BE2C (cell line): ENCODE data around the gene LPCAT3.

Experiments
- DNase-seq: peaks from one replicate; pipeline ENCODE4 v3.0.0-alpha.2; 2020
- H3K27me3 ChIP-seq: fragments of 250-450 bp; sonication (Bioruptor Pico); 2 replicates; pipeline ENCODE4 v1.5.1; 2020; ENCODE audit warnings: mild to moderate bottlenecking
- H3K36me3 ChIP-seq: fragments of 250-450 bp; sonication (Bioruptor Pico); 2 replicates; pipeline ENCODE4 v1.5.1; 2020; ENCODE audit warnings: mild to moderate bottlenecking
- H3K4me1 ChIP-seq: fragments of 250-450 bp; sonication (Bioruptor Pico); 2 replicates; pipeline ENCODE4 v1.5.1; 2020
- H3K4me3 ChIP-seq: 2 replicates; pipeline ENCODE4 v1.5.1; 2011; ENCODE audit warnings: low read depth, low read length
- H3K9me3 ChIP-seq: fragments of 250-450 bp; sonication (Bioruptor Pico); 2 replicates; pipeline ENCODE4 v1.5.1; 2020
- TF ChIP-seq, protein P1 (sequence below): IDR thresholded peaks from 2 replicates; pipeline ENCODE4 v1.5.1; 2012; ENCODE audit warnings: mild to moderate bottlenecking, low read depth, low read length

Gene LPCAT3

DNA sequence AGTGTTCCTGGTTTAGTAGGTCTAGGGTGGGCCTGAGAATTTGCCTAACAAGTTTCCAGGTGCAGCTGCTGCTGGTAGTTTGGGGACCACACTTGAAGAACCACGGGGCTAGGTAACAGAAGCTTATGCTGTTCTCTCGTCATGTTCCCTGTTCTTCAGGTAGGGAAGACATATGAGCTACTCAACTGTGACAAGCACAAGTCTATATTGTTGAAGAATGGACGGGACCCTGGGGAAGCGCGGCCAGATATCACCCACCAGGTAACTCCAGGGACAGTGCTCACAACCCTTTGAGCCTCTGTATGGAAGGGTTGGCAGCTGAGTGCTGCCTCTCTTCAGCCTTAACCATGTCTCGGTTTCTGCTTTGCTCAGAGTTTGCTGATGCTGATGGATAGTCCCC lies 44.1 kb downstream of the LPCAT3 start:
- no peaks in the 10 kb centered on the region for H3K9me3 ChIP-seq
- H3K4me3 ChIP-seq = no peak overlapping the region
- H3K36me3 ChIP-seq = peaks cover 66% of the 10 kb centered on the region
- no peak for DNase-seq
- no peaks in the 10 kb centered on the region for H3K27me3 ChIP-seq
- TF ChIP-seq, protein P1, sequence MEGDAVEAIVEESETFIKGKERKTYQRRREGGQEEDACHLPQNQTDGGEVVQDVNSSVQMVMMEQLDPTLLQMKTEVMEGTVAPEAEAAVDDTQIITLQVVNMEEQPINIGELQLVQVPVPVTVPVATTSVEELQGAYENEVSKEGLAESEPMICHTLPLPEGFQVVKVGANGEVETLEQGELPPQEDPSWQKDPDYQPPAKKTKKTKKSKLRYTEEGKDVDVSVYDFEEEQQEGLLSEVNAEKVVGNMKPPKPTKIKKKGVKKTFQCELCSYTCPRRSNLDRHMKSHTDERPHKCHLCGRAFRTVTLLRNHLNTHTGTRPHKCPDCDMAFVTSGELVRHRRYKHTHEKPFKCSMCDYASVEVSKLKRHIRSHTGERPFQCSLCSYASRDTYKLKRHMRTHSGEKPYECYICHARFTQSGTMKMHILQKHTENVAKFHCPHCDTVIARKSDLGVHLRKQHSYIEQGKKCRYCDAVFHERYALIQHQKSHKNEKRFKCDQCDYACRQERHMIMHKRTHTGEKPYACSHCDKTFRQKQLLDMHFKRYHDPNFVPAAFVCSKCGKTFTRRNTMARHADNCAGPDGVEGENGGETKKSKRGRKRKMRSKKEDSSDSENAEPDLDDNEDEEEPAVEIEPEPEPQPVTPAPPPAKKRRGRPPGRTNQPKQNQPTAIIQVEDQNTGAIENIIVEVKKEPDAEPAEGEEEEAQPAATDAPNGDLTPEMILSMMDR = no peak
- no peaks in the 10 kb centered on the region for H3K4me1 ChIP-seq

GRCh38 chr12:6970096-6970527 lies 48.2 kb downstream of the LPCAT3 start:
- Histone ChIP-seq H3K4me1 (peaks cover 4% of the 10 kb centered on the region; the same call in 1 of the 2 replicates), H3K9me3 (no peaks in the 10 kb centered on the region), H3K27me3 (no peaks in the 10 kb centered on the region), H3K36me3 (peaks cover 68% of the 10 kb centered on the region), H3K4me3 (peak overlapping the region; percentile 100)
- TF ChIP-seq, protein P1 = no peak
- DNase-seq = no peak

- Histone ChIP-seq H3K4me1 (peaks cover 16% of the 10 kb centered on the region), H3K9me3 (no peaks in the 10 kb centered on the region), H3K4me3 (peak overlapping the region; percentile 100), H3K27me3 (no peaks in the 10 kb centered on the region), H3K36me3 (peaks cover 60% of the 10 kb centered on the region)
- TF ChIP-seq, protein P1 = no peak
- no peak for DNase-seq
Measured at GRCh38 chr12:6968426-6968825, 49.9 kb downstream of the LPCAT3 start.

DNA sequence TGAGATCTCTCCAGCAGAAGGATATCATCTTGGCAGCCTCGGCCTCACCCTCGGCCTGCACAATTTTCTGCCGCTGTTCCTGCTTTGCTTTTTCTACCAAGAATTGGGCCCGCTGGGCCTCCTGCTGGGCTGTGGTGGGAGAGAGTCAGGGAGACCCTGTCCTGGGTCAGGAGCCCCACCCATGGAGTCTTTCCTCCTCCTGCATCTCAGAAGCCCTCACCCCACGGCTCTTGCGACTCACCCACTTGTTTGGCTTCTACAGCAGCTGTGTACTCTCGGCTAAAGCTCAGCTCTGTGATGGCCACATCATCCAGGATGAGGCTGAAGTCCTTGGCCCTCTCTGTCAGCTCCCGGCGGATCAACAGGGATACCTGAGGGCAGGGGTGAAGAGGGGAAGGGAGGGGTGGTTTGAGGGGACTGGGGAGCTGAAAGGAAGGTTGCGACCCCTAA lies 50.6 kb downstream of the LPCAT3 start:
- Histone ChIP-seq H3K4me1 (peaks cover 20% of the 10 kb centered on the region), H3K36me3 (peaks cover 54% of the 10 kb centered on the region), H3K27me3 (no peaks in the 10 kb centered on the region), H3K4me3 (no peak overlapping the region), H3K9me3 (no peaks in the 10 kb centered on the region)
- TF ChIP-seq, protein P1 = no peak
- no peak for DNase-seq

GRCh38 chr12:6966351-6966750 lies 51.9 kb downstream of the LPCAT3 start:
- TF ChIP-seq, protein P1 = no peak
- H3K9me3 ChIP-seq = no peaks in the 10 kb centered on the region
- H3K4me1 ChIP-seq = peaks cover 29% of the 10 kb centered on the region
- no peaks in the 10 kb centered on the region for H3K27me3 ChIP-seq
- DNase-seq = no peak
- peaks cover 54% of the 10 kb centered on the region for H3K36me3 ChIP-seq
- H3K4me3 ChIP-seq = no peak overlapping the region

GRCh38 chr12:6965714-6966113 lies 52.6 kb downstream of the LPCAT3 start:
- Histone ChIP-seq H3K9me3 (no peaks in the 10 kb centered on the region), H3K27me3 (no peaks in the 10 kb centered on the region), H3K4me1 (peaks cover 35% of the 10 kb centered on the region), H3K36me3 (peaks cover 54% of the 10 kb centered on the region), H3K4me3 (no peak overlapping the region)
- no peak for DNase-seq
- TF ChIP-seq, protein P1 = no peak
